GM10266 (cell line): ENCODE measurements around the gene MICAL3.
A peak's percentile ranks its signal among the peaks of the same experiment; 100 is the strongest.

ENCODE experiments used
- DNase-seq: peaks from one replicate; pipeline ENCODE4 v3.0.0; 2012; ENCODE audit errors: extremely low spot score
- CTCF ChIP-seq: IDR thresholded peaks from 2 replicates; pipeline ENCODE4 v1.5.1; 2012; ENCODE audit warnings: mild to moderate bottlenecking, low read depth; ENCODE audit not compliant: control insufficient read depth, insufficient read depth; ENCODE audit errors: missing control alignments

MICAL3 gene

DNA sequence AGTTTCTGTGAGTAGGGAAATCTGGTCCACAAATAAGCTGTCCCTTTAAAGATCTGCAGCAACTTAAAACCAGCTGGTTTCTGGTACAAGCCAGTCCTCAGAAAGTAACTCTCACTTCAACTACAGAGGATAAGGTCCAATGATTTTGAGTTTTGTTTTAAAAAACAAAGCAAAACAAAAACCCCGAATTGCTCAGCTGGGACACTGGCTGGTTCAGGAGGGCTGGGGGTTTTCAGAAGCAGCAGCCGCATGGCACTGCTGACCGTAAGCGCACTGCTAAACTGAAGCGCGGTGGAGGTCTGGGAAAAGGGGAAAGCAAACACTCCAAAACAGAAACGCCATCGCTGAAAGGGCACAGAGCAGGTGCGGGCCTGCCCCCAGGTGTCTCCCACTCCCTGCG is 59.7 kb downstream of the MICAL3 start:
- TF ChIP-seq CTCF, result no peak
- peak; percentile 79 for DNase-seq

DNA sequence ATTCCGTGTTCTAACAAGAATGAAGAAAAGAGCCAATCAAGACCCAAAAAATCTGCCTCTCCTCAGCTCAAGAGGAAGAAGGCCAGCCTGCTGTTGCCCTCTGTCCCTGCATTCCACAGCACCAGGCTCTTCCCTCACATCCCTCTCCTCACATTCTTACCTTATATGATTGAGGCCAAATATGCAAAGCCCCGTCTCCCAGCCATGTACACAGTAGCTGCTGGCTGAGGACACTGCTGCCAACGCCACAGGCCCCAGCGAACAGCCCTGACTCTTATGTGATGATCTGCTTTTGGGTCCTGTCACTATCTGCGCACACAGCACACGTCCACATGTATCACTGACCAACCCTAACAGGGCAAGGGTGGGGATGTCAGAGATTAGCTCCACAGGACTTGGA is 60.2 kb downstream of the MICAL3 start:
- TF ChIP-seq CTCF, result no peak
- DNase-seq, result no peak

GRCh38 chr22:17963015-17963414 is 61.3 kb downstream of the MICAL3 start:
- no peak for DNase-seq
- no peak for TF ChIP-seq CTCF

DNA sequence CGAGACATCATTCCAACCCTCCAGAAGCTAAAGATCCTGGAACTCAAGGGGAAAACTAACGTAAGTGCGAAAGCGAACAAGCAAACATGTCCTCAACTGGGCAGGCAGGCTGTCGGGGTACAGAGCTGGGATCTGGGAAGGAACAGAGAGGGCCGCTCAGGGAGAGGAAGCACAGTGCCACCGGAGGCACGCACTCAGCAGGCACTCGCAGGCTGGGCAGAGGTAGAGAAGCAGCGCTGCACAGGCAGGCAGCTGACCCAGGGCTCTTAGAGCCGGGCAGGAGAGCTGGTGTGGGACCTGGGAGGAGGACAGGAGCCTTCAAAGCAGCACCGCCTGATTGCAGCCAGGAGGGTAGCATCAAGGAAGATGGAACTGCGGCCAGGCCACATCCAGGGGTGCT is 62.2 kb downstream of the MICAL3 start:
- no peak for TF ChIP-seq CTCF
- no peak for DNase-seq

DNA sequence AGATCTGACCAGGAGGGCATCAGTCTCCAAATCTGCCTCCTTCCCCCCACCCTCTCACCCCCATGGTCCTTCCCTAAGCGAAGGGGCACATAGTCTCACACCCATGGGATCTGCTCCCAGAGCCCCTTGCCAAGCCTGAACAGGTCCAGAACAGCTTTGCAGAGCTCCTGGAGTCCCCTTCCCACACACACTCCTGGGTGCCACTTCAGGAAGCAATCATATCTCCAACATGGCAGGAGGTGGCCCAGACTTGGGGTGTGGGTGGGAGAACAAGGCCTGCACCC is 63.0 kb downstream of the MICAL3 start:
- no peak for DNase-seq

GRCh38 chr22:17960695-17961445 is 63.5 kb downstream of the MICAL3 start:
- no peak for TF ChIP-seq CTCF

More for the DNA sequence above, 63.0 kb downstream of the MICAL3 start:
- no peak for TF ChIP-seq CTCF

GRCh38 chr22:17960011-17960410 is 64.3 kb downstream of the MICAL3 start:
- no peak for DNase-seq
- TF ChIP-seq CTCF, result no peak

More at GRCh38 chr22:17960695-17961445, 63.5 kb downstream of the MICAL3 start:
- DNase-seq, result no peak
